HepG2 (cell line): ENCODE measurements around the gene INTS1. TPM values are rescaled to one million over a fixed set of nuclear protein-coding genes. Genes with fewer than 3 reads are reported as not detected.

Experiments
- ATAC-seq: fragments of 200-7000 bp; cut with Tn5 transposase; 3 replicates; pipeline ENCODE4 v1.9.1; 2020; ENCODE audit warnings: mild to moderate bottlenecking, moderate library complexity
- BruUV-seq: library from RNA; stranded (reverse); fragments of 400-500 nt; replicated peaks from 2 replicates; lab custom pipeline; 2021; lab: Mats Ljungman, UMichigan
- CTCF ChIA-PET: fragments of 300-600 bp; formaldehyde crosslinking; extraction: SDS; loops from one replicate; lab custom pipeline; 2021; ENCODE audit warnings: low total read pairs, inconsistent platforms, low intra/inter-chr PET ratio; lab: Yijun Ruan, JAX
- POLR2A ChIA-PET: fragments of 350-600 bp; sonication (Branson Sonifier 250); formaldehyde crosslinking; loops from one replicate; lab custom pipeline; 2020; ENCODE audit warnings: antibody characterized with exemption, inconsistent platforms; lab: Yijun Ruan, JAX
- DNase-seq: peaks from one replicate; pipeline ENCODE4 v3.0.0-alpha.2; 2015; ENCODE audit warnings: low spot score
- FAIRE-seq: peaks from 3 replicates; lab custom pipeline; 2011; peaks lifted over from hg19 to GRCh38; lab: Jason Lieb, UNC
- H2AFZ ChIP-seq: one replicate; pipeline ENCODE4 v1.6.1; 2011; ENCODE audit warnings: low read length, inconsistent platforms
- H3K27ac ChIP-seq: fragments of 300-600 bp; 3 replicates; pipeline ENCODE4 v1.8.0; 2011; ENCODE audit warnings: mixed run types, mild to moderate bottlenecking, mixed read lengths, low read length, inconsistent platforms; ENCODE audit not compliant: insufficient read depth; ENCODE audit errors: extremely low read length
- H3K27me3 ChIP-seq, 2 experiments: fragments of 200-600 bp in 1 of 2; 2 replicates in 1 of 2; 3 replicates in 1 of 2; pipeline versions ENCODE4 v1.6.0 to v1.8.0; 2011; ENCODE audit warnings: low read length in 2 of 2, mild to moderate bottlenecking in 2 of 2, moderate library complexity in 2 of 2, inconsistent platforms in 1 of 2; ENCODE audit not compliant: insufficient read depth in 2 of 2, control insufficient read depth in 1 of 2
- H3K36me3 ChIP-seq, 2 experiments: fragments of 200-600 bp in 1 of 2; replicated peaks in 1 of 2; 2 replicates in 1 of 2; 3 replicates in 1 of 2; pipeline versions ENCODE4 v1.5.1 to v1.8.0; 2011; ENCODE audit warnings: low read length in 2 of 2, inconsistent platforms in 1 of 2; ENCODE audit not compliant: insufficient read depth in 2 of 2, control insufficient read depth in 1 of 2
- H3K4me1 ChIP-seq: 2 replicates; pipeline ENCODE4 v1.5.1; 2012; ENCODE audit warnings: low read length, inconsistent platforms; ENCODE audit not compliant: insufficient read depth
- H3K4me2 ChIP-seq: 2 replicates; pipeline ENCODE4 v1.6.0; 2011; ENCODE audit warnings: low read depth, low read length, inconsistent platforms
- H3K4me3 ChIP-seq, 3 experiments: fragments of 200-600 bp in 1 of 3; sonication (generic), shearing (Covaris generic) in 1 of 3; replicated peaks in 1 of 3; 2 replicates each; pipeline ENCODE4 v1.5.1; 2011 to 2016; ENCODE audit warnings: low read length in 3 of 3, inconsistent platforms in 2 of 3, low read depth in 2 of 3, mild to moderate bottlenecking in 2 of 3, control low read depth in 1 of 3, mixed read lengths in 1 of 3; ENCODE audit not compliant: insufficient read depth in 1 of 3
- H3K79me2 ChIP-seq: one replicate; pipeline ENCODE4 v1.6.1; 2011; ENCODE audit warnings: low read length, inconsistent platforms; ENCODE audit not compliant: insufficient read depth
- H3K9ac ChIP-seq: 2 replicates; pipeline ENCODE4 v1.6.0; 2011; ENCODE audit warnings: mild to moderate bottlenecking, low read depth, low read length, inconsistent platforms; ENCODE audit not compliant: insufficient read depth
- H3K9me3 ChIP-seq: 2 replicates; pipeline ENCODE4 v1.5.1; 2012; ENCODE audit warnings: mild to moderate bottlenecking, low read length
- H4K20me1 ChIP-seq: 2 replicates; pipeline ENCODE4 v1.6.0; 2011; ENCODE audit warnings: inconsistent platforms, mild to moderate bottlenecking, low read length, moderate library complexity; ENCODE audit not compliant: insufficient read depth
- NFIB ChIP-seq: sonication (generic); formaldehyde crosslinking; IDR thresholded peaks from 2 replicates; pipeline ENCODE4 v1.9.0; 2021; ENCODE audit warnings: missing genetic modification reagents, mild to moderate bottlenecking, borderline replicate concordance
- SALL2 ChIP-seq: sonication (generic); formaldehyde crosslinking; IDR thresholded peaks from 2 replicates; pipeline ENCODE4 v1.8.1; 2023; ENCODE audit warnings: mild to moderate bottlenecking, missing genetic modification reagents, inconsistent platforms
- SPEN ChIP-seq: sonication (generic); formaldehyde crosslinking; IDR thresholded peaks from 2 replicates; pipeline ENCODE4 v1.5.1; 2020; ENCODE audit warnings: low read depth, mild to moderate bottlenecking, missing genetic modification reagents
- TCF12 ChIP-seq, 2 experiments: fragments of 450-650 bp in 1 of 2; sonication (generic) in 1 of 2; formaldehyde crosslinking in 1 of 2; IDR thresholded peaks; 2 replicates each; pipeline versions ENCODE4 v1.6.1 to v1.8.0; 2017 to 2022; ENCODE audit warnings: antibody characterized with exemption in 1 of 2, mild to moderate bottlenecking in 1 of 2, missing genetic modification reagents in 1 of 2, moderate library complexity in 1 of 2
- ZNF230 ChIP-seq: sonication (generic); formaldehyde crosslinking; IDR thresholded peaks from 2 replicates; pipeline ENCODE4 v1.4.0; 2020; ENCODE audit warnings: mild to moderate bottlenecking, missing genetic modification reagents
- ZNF333 ChIP-seq: sonication (generic); formaldehyde crosslinking; IDR thresholded peaks from 2 replicates; pipeline ENCODE4 v1.4.0; 2020; ENCODE audit warnings: mild to moderate bottlenecking, missing genetic modification reagents, borderline replicate concordance
- ZNF414 ChIP-seq: sonication (generic); formaldehyde crosslinking; IDR thresholded peaks from 2 replicates; pipeline ENCODE4 v1.5.0; 2020; ENCODE audit warnings: missing genetic modification reagents
- ZNF607 ChIP-seq: sonication (generic); formaldehyde crosslinking; IDR thresholded peaks from 2 replicates; pipeline ENCODE4 v1.5.1; 2020; ENCODE audit warnings: missing genetic modification reagents, mild to moderate bottlenecking, borderline replicate concordance
- ZNF768 ChIP-seq: sonication (generic); formaldehyde crosslinking; IDR thresholded peaks from 2 replicates; pipeline ENCODE4 v1.4.0; 2020; ENCODE audit warnings: missing genetic modification reagents
- WGBS: methylation state at CpG from one replicate; pipeline ENCODE4 v1.1.6; 2017; ENCODE audit warnings: low lambda C conversion rate; 5-methylcytosine and 5-hydroxymethylcytosine counted together
- in situ Hi-C: cut with HindIII; loops from 2 replicates; pipeline ENCODE4 v1.10.0; 2017; ENCODE audit warnings: low pct_unique_long_range_greater_than_20kb; ENCODE audit not compliant: extremely low pct_ligation_motif_present
- intact Hi-C: fragments of 100-400 bp; cut with micrococcal nuclease; formaldehyde crosslinking; loops from one replicate; pipeline ENCODE4 v1.10.0; 2022; ENCODE audit not compliant: unreplicated experiment
- polyA plus RNA-seq, 8 experiments: library from polyadenylated mRNA; depleted of rRNA in 3 of 8; stranded (reverse) in 7 of 8; unstranded in 1 of 8; fragments of >200 nt; fragmentation: Illumina TruSeq in 4 of 8; extraction: Trizol in 4 of 8; gene quantifications; 2 replicates each; pipeline versions ENCODE4 v1.2.1 to v1.2.3, GENCODE V29; 2011 to 2016; ENCODE audit warnings: low read depth in 4 of 8, missing spikeins in 1 of 8, mixed read lengths in 1 of 8; ENCODE audit not compliant: insufficient read depth in 1 of 8
- total RNA-seq, 5 experiments: library from RNA; depleted of rRNA; stranded (reverse); fragments of >200 nt; fragmentation: Illumina TruSeq; extraction: Trizol; gene quantifications; 2 replicates each; pipeline ENCODE4 v1.2.3, GENCODE V29; 2016; ENCODE audit warnings: low read depth in 1 of 5
- TF ChIP-seq, protein P1 (sequence below): sonication (generic); formaldehyde crosslinking; IDR thresholded peaks from 2 replicates; pipeline ENCODE4 v1.4.0; 2020; ENCODE audit warnings: mild to moderate bottlenecking, missing genetic modification reagents
- TF ChIP-seq, protein P2 (sequence below): sonication (generic); formaldehyde crosslinking; IDR thresholded peaks from 2 replicates; pipeline ENCODE4 v1.4.0; 2020; ENCODE audit warnings: missing genetic modification reagents, borderline replicate concordance

The INTS1 gene
- total and polyA plus RNA-seq, 2 of the 13 experiments (the other 11 are each of a cell fraction or from before 2014, with no cell fraction given), result 13.7 to 29.0 TPM

- TF ChIP-seq, protein P1, sequence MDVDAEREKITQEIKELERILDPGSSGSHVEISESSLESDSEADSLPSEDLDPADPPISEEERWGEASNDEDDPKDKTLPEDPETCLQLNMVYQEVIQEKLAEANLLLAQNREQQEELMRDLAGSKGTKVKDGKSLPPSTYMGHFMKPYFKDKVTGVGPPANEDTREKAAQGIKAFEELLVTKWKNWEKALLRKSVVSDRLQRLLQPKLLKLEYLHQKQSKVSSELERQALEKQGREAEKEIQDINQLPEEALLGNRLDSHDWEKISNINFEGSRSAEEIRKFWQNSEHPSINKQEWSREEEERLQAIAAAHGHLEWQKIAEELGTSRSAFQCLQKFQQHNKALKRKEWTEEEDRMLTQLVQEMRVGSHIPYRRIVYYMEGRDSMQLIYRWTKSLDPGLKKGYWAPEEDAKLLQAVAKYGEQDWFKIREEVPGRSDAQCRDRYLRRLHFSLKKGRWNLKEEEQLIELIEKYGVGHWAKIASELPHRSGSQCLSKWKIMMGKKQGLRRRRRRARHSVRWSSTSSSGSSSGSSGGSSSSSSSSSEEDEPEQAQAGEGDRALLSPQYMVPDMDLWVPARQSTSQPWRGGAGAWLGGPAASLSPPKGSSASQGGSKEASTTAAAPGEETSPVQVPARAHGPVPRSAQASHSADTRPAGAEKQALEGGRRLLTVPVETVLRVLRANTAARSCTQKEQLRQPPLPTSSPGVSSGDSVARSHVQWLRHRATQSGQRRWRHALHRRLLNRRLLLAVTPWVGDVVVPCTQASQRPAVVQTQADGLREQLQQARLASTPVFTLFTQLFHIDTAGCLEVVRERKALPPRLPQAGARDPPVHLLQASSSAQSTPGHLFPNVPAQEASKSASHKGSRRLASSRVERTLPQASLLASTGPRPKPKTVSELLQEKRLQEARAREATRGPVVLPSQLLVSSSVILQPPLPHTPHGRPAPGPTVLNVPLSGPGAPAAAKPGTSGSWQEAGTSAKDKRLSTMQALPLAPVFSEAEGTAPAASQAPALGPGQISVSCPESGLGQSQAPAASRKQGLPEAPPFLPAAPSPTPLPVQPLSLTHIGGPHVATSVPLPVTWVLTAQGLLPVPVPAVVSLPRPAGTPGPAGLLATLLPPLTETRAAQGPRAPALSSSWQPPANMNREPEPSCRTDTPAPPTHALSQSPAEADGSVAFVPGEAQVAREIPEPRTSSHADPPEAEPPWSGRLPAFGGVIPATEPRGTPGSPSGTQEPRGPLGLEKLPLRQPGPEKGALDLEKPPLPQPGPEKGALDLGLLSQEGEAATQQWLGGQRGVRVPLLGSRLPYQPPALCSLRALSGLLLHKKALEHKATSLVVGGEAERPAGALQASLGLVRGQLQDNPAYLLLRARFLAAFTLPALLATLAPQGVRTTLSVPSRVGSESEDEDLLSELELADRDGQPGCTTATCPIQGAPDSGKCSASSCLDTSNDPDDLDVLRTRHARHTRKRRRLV (CRISPR knock-in tag), result no peak
- TF ChIP-seq ZNF333 (CRISPR knock-in tag) (no peak), ZNF230 (CRISPR knock-in tag) (no peak), TCF12 (IDR thresholded peaks at IDR 0.05) (no peak), TCF12 (CRISPR knock-in tag; IDR thresholded peaks at IDR 0.05) (no peak), NFIB (CRISPR knock-in tag) (no peak)
Measured at GRCh38 chr7:1466524-1467271, 37.5 kb downstream of the INTS1 start (continued).

- FAIRE-seq, result no peak
- in situ Hi-C loops, result loop anchor here (5.0 kb wide), 1 partner anchor 32 kb away; no protein-coding TSS in a partner anchor
Measured at GRCh38 chr7:1464694-1465093, 39.5 kb downstream of the INTS1 start.

More at GRCh38 chr7:1464694-1465093, 39.5 kb downstream of the INTS1 start:
- H2AFZ ChIP-seq, result no peak overlapping the region
- no TSS peak for BruUV-seq
- POLR2A ChIA-PET, result no interaction called here
- DNase-seq (no peak), ATAC-seq (no peak)
- CTCF ChIA-PET, result no interaction called here
- H3K27ac ChIP-seq, result no peak overlapping the region
- intact Hi-C loops, result no loop called here
- H3K9ac ChIP-seq, result no peak overlapping the region
- no peaks in the 10 kb centered on the region for H3K79me2 ChIP-seq
- H3K9me3 ChIP-seq, result no peaks in the 10 kb centered on the region
- no peaks in the 10 kb centered on the region for H4K20me1 ChIP-seq
- H3K4me3 ChIP-seq, result no peak overlapping the region
- no peak overlapping the region for H3K4me2 ChIP-seq
- H3K27me3 ChIP-seq, result no peaks in the 10 kb centered on the region
- WGBS, result 91% methylated on average over 12 of the region's 12 CpGs
- peaks cover 61% of the 10 kb centered on the region for H3K4me1 ChIP-seq
- no peak for TF ChIP-seq SALL2 (CRISPR knock-in tag)
- TF ChIP-seq, protein P2, sequence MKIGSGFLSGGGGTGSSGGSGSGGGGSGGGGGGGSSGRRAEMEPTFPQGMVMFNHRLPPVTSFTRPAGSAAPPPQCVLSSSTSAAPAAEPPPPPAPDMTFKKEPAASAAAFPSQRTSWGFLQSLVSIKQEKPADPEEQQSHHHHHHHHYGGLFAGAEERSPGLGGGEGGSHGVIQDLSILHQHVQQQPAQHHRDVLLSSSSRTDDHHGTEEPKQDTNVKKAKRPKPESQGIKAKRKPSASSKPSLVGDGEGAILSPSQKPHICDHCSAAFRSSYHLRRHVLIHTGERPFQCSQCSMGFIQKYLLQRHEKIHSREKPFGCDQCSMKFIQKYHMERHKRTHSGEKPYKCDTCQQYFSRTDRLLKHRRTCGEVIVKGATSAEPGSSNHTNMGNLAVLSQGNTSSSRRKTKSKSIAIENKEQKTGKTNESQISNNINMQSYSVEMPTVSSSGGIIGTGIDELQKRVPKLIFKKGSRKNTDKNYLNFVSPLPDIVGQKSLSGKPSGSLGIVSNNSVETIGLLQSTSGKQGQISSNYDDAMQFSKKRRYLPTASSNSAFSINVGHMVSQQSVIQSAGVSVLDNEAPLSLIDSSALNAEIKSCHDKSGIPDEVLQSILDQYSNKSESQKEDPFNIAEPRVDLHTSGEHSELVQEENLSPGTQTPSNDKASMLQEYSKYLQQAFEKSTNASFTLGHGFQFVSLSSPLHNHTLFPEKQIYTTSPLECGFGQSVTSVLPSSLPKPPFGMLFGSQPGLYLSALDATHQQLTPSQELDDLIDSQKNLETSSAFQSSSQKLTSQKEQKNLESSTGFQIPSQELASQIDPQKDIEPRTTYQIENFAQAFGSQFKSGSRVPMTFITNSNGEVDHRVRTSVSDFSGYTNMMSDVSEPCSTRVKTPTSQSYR, result no peak
- peak; percentile 95 for TF ChIP-seq ZNF768 (CRISPR knock-in tag)
- TF ChIP-seq ZNF414 (CRISPR knock-in tag), result no peak
- no peak for TF ChIP-seq SPEN (CRISPR knock-in tag)
- no peak for TF ChIP-seq ZNF607 (CRISPR knock-in tag)
- no peaks in the 10 kb centered on the region for H3K36me3 ChIP-seq
